ENCODE measurements around the gene SLC10A7.
"Not testable (repeated sequence)": the region's sequence is repeated elsewhere in the genome, so short reads cannot be mapped to it uniquely, and the experiment has no call there.

SLC10A7 gene

DNA sequence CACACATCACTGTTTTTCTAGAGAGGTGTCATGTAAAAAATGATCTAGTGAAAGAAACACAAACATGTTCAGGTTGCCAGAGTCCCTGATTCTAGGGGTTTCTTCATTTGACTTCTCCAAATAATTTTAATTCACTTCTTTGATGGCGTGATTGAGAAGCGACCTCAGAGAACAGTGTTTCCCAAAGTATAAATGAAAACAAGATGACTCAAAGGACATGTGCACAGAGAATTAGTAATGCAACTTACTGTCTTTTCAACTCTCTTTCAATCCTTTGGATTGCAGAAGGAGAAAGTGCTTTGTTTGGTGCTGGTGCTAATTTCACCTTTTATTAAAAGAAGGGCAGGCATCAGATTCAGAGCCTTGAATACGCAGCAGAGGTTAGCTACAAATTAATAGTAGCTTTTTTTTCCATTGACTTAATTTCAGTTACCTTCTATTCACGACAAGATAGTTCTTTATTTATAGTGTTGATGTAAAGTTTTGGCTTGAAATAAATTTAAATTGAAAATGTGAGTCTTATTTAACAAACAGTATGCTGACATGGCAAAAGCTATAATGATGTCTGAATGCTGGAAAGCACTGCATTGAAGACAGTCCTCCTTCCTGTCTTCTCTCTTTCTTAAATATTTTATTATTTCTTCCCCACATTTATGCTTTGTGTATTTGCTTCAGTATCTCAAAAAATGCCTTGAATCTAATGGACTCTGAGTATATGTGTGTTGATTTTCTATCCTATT, 85.1 kb downstream of the SLC10A7 start:
- no peak for DNase-seq

DNA sequence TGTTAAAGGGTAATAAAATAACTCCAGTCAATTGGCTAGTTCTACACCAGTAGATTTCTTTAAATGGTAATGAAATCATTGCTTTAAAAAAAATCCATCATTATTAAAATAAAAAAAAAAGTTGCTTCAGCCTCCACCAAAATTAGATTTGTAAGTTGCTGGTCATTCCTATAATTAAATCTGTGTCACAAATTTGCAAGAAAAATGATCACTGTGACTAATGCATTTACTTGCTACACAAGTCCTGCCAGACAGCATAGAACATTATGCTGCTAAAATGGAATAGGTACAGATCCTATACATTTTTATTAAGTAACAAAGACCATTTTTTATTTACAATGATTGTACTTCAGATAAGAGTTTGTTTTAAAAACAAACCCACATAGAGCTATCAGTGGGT, 85.8 kb downstream of the SLC10A7 start:
- DNase-seq: no peak

DNA sequence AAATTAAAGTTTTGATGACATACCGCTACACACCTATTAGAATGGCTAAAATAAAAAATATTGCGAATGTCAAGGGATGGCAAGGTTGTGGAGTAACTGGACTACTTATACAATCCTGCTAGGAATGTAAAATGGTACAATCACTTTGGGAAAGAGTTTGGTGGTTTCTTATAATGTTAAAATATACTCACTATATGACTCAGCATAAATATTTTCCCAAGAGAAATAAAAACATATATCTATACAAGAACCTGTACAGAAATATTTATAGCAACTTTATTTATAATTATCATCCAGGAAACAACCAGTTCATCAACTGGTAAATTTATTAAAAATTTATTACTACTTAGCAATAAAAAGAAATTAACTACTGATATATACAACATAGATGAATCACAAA, 89.7 kb downstream of the SLC10A7 start:
- DNase-seq: no peak

DNA sequence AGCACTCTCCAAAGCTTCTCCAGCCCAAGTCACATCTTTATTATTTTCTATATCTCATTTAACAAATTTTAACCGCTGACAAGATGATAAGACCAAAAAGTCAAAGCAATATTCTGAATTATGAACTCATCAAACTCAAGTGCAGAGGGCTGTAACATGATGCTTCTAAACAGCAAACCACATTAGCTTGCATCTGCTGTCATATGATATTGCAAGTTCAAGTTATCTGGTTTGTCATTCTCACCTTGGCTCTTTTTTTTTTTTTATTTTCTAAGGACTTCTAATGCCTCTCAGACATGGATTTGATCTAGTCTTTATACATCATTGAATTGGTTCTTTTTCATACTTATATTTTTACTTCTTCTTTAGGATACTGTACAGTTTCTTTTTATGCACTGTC, 93.4 kb downstream of the SLC10A7 start:
- DNase-seq: no peak

DNA sequence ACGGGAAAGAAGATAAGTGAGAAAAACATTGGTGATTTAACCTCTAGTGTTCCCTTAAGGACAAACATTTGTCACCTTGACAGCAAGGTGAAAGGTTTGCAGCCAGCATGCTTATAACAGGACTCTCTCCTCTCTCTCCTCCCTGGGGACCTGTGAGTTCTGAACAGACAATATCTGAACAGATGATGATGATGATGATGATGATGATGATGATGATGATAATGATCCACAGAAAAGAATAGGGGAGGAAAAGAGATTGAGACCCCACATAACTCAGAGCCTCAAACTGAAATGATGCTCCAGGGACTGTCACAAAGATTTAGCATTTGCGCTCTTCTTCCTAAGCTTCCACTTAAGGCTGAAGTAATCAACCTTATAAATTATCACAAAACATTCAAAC, 103.9 kb downstream of the SLC10A7 start:
- no peak for DNase-seq

DNA sequence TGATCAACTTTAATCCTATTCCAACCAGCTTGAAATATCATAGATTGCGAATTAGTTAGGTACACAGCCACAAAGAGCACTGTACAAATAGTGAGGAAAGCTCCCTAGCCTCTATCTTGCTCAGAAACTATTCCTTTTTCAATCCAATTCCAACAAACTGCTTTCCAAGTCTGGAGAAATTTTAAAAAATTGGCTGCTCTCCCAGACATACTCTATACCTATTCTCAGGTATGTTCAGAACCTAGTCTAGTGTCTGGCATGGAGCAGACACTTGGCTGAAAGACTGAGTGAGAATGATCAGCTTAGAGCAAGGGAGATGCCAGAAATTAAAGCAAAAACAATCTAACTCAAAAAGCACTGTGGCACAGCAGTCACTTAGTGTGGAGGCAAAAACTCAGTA, 105.9 kb downstream of the SLC10A7 start:
- DNase-seq: no peak

DNA sequence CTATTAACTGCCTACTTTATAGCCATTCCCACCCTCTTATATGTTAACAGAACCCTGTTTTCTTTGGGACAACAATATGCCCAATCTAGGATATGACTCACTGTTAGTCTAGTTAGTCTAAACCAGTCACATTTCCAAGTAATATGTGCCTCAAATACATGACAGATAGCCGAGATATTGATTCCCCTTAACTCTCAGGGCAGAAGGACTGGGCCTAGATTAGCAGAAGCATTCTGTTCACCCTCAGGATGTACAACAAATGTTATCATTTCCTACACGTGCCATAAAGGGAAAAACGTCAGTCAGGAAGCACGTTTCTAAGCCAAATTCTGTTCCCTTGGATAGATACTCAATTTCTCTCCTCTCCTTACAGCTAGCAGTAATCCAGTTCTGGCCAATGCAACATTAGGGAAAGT, 114.1 kb downstream of the SLC10A7 start:
- DNase-seq: no peak

DNA sequence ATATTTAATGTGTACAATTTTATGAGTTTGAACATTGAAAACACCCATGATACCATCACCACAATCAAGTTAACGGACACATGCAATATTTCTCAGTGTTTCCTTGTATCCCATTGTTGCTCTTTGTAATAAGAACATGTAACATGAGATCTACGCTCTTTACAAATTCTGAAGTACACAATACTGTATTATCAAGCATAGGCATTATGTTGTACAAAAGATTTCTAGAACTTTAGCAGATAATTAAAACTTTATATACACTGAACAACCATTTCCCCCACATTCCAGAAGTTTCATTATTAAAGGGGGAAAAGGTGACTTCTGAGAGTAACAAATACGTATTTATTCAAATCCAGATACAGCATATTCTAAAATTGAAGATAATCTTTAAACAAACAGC, 114.5 kb downstream of the SLC10A7 start:
- no peak for DNase-seq

DNA sequence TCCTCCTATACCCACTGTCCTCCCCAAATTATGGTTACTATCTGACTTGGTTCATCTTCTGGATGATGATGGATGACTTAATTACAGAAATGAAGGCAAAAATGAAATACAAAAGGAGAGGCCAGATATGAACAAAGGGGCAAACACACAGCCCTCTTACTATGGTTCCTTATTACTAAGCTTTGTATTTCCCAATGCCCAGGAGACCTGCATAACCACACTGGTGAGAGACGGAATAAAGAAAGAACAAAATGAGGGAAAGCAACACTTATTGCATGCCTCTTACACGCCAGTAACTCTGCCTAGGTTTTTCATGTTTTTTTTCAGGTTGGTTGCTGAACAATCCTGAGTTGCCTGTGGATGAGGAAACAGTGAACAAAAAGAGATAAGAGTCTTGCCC, 120.5 kb downstream of the SLC10A7 start:
- DNase-seq: no peak

DNA sequence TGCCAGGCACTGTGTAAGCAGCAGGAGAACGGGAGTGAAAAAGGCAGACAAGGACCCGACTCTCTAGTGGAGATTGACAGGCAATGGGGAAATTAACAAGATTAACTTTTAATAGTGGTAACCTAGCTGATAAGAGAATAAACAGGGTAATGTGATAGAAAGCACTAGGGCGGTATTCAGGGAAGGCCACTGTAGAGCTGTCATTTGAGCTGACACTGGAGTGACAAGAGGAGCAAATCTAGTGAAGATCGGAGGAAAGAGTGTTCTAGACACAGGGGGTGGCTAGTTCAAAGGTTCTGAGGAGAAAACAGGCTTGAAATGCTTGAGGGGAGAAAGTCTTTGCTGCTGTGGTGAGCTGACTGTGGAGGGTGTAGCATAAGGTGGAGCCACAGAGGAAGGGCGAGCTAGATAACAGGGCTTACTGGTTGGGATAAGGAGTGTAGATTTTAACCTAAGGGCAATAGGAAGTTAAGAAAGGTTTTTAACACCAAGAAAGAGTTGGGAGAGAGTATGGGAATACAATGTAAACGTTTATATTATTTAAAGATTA, 122.8 kb downstream of the SLC10A7 start:
- no peak for DNase-seq

DNA sequence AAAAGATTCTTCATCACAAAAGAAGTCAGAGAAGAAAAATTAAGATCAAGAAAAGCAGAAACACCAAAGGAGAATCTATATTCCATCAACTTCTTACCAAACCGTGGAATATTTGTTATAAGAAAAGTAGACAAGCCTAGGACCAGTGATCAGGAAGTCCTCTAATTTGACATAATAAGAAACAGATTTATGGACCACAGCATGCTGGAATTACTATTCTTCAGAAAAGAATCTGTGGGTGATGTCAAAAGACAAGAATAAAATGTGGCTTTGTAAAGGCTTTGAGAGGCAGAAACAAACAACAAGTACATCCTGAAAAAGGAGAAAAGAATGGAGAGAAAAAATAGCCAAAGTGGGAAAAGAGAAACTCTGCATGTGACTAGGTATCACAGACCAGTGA, 123.3 kb downstream of the SLC10A7 start:
- no peak for DNase-seq

DNA sequence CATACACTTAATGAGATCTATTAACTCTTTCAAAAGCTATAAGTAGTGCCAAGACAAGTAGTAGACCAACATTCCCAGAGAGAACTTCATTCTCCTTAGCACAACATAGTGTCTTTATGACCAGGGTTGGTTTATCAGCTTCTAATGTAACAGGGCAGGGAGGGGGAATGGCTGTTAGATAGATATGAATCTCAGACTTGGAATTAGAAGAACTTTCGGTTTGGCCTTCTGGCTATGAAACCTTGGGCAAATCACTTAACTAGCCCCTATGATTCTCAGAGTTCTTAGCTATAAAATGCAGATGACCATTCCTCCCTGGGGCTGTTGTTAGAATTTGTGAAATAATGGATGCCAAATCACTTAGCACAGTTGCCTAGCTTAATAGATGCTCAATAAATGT, 132.2 kb downstream of the SLC10A7 start:
- no peak for DNase-seq

DNA sequence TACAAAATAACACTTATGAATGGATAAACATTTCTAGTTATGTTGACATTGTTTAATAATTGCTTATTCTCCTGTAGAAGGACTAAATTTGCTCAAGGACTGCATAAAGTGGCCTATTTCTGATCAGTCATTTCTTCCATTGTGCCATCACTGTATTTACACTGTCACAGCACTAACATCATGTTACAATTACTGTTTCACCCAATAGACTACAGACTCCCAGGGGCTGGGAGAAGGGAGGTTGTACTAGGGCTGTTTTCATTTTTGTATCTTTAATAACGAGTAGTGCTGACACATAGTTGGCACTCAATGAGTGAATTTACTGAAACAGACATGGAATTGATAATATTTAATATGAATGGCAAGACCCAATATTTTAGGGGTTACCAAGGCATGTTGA, 139.5 kb downstream of the SLC10A7 start:
- no peak for DNase-seq

DNA sequence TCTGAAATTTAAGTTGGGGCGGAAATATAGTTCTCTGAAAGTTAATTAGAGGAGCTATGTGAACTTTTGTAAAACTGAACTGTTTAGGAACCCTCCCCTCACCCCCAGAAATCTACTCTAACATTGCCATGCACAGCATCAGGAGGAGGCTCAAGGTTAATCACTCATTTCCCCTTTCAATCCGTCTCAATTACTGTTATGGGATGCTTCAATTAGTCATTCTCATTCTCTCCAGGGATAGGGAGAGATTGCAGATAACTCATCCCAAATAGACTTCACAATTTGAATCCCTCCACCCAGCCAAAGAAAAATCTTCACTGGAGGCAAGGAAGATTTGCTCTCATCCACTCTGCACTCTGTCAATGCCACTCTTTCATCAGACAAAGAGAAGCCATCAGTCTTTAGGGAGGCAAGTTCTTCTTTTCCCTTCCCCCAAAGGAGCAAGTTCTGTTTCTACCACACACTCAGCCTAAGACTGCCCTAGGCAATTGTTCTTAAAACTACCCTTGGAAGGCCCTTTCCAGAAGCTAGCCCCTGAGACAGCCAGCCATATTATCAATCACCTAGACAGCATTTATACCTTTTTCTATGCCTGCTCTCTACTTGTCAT, 140.4 kb downstream of the SLC10A7 start:
- no peak for DNase-seq

DNA sequence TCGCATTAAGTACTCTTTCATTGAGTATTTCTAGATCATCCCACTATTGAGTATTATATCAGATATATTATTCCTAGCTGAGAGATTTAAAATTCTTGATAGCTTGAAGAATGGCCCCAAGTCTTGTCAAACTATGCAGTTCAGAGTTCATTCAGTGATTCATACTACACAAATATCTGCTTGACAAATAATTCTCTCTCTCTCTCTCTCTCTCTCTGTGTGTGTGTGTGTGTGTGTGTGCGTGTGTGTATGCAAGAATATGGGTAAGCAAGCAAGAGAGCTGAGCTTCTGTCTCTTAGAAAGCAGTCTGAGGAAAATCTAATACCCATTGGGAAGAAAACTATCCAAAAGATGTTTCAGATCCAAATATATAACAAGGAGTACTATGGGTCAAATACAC, 142.0 kb downstream of the SLC10A7 start:
- no peak for DNase-seq

DNA sequence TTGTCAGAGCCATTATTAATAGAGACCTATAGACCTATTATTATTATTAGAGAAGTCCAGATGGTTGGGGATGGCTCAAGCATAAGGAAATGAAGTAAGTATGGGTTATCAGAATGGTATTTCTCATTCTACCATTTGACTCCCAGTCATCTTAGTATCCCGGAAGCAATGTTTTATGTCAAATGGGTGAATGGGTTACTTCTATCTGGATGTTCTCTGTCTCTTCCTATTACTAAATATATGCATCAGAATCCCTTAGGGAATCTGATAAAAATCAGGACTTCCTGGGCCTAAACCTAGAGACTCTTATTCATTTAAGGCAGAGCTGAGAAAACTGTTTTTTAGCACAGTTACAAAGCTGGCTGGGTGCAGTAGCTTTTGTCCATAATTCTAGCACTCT, 149.9 kb downstream of the SLC10A7 start:
- no peak for DNase-seq

DNA sequence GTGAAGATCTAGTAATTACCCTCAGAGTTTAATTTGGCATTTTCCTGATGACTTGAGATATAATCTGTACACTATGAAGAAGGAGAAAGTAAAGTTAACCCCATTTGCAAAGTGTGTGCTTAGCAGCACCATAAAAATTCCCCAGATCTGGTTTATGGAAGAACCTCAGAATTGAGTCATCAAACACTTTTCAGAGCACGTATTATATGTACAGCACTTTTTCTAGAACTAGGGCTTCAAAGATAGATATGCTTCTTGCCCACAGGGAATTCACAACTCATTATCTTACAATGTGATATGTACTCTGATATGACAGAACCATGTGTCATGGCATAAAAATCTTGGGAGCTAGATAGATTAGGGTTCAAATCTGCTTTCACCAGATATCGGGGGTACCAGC, 150.9 kb downstream of the SLC10A7 start:
- no peak for DNase-seq

DNA sequence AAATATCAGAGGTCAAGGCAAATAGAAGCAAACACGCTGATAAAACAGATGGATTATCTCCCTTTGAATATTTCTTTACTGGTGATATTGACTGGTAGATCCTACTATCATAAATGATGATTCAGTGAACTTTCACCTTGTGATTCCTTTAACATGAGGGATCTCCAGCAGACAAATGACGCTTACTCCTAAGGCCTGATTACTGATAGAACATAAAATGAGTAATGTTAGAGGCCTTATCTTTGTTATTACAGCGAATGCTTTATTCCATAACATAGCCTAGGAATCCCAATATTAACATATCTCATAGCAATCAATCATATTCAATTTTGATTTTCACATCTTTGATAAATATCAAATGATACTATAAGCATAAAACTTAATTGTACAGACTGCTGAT, 152.3 kb downstream of the SLC10A7 start:
- no peak for DNase-seq

DNA sequence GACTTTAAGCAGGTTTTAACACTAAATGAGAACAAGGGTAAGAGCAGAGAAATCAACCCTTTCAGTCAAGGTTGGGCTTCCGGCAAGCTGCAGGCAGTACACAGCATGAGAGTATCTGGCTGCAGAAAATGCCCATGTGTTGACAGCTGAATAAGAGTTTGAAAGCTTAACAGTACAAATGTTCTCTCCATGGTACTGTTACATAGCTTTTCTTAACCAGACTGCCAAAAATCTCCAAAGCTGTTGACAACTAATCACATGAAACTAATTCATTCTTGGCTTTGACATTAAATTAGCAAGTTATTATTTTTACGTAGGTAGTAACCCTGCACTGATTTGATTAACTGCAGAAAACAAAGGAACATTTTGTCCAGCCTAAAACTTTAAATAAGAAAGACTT, 153.5 kb downstream of the SLC10A7 start:
- DNase-seq: no peak

DNA sequence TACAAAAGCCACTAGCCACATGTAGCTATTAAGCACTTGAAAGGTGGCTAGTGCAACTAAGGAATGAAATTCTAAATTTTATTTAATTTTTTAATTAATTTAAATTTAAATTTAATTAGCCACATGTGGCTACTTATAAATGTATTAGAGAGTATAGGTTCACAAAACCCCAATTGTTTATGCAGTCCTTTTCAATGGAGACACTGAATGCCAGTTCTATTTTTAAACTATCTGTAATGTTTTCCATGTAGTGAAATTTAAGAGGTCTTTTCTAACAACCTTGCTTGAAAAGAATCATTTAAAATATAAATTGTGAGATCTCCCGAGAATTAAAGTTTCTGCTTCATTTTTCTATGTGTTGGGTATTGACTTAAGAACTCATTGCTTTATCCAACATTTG, 154.4 kb downstream of the SLC10A7 start:
- no peak for DNase-seq

DNA sequence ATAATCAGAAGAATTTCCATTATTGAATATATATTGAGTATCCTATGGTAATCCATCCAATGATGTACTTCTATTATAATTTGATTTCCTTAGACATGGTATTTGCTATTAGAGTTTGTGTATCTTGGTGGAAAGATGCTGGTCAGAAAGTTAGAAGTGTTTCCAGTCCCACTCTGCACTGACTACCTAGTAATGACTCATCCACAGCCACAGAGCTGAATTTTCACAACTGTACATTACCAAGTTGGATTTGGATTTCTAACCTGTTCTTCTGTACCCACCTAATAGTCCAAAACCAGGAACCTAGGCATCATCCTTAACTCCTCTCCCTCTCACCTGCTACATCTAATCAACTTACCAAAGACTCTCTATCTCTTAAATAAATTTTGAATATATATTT, 162.0 kb downstream of the SLC10A7 start:
- DNase-seq: no peak

DNA sequence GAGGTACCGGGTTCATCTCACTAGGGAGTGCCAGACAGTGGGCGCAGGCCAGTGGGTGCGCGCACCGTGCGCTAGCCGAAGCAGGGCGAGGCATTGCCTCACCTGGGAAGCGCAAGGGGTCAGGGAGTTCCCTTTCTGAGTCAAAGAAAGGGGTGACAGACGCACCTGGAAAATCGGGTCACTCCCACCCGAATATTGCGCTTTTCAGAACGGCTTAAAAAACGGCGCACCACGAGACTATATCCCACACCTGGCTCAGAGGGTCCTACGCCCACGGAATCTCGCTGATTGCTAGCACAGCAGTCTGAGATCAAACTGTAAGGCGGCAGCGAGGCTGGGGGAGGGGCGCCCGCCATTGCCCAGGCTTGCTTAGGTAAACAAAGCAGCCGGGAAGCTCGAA, 171.6 kb downstream of the SLC10A7 start:
- not testable (repeated sequence) for DNase-seq

DNA sequence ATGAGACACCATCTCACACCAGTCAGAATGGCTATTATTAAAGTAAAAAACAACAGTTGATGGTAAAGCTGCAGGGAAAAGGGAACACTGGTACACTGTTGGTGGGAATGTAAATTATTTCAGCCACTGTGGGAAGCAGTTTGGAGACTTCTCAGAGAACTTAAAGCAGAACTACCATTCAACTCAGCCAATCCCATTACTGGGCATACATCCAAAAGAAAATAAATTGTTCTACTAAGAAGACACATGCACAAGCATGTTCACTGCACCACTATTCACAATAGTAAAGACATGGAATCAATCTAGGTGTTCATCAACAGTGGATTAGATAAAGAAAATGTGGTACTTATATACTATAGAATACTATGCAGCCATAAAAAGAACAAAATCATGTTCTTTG, 172.4 kb downstream of the SLC10A7 start:
- no peak for DNase-seq

DNA sequence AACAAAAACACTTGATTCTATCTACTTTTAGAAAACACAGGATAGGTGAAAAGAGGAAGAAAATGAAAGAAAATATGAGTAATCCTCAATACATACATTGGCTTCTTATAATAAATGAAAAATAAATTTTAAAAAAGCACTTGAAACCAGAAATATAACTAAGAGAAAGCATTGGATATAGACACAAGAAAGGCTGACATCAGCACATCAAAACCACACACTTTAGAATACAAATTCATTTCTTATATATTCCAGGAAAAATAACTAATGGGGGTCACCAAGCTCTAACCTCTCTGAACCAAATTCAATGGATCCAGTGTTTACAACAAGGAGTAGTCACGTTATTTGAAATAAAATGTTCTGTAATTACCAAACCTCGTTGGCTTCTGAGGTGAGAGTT, 173.9 kb downstream of the SLC10A7 start:
- DNase-seq: no peak

DNA sequence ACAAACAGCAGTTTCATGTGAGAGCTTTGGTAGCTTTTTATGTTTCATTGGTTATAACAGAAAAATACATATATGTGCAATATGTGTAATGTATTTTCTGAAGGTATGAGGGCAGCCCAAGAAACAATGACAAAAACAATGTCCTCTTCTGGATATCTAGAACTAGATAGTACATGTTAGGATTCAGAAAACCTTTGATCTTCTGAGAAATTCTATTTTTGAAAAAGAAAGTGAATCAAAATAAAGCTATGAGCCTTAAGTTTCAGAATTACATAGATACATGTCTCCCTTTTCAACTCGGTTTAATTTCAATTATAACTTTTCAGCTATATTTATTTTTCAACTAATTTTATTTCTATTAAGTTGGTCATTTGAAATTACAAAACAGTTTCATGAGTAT, 175.5 kb downstream of the SLC10A7 start:
- DNase-seq: no peak
